Measurements from ENCODE around the gene UNC93A. TPM values are rescaled to one million over a fixed set of nuclear protein-coding genes. Genes with fewer than 3 reads are reported as not detected.

The UNC93A gene
- polyA plus RNA-seq, 1 donor, result 36.4 TPM

DNA sequence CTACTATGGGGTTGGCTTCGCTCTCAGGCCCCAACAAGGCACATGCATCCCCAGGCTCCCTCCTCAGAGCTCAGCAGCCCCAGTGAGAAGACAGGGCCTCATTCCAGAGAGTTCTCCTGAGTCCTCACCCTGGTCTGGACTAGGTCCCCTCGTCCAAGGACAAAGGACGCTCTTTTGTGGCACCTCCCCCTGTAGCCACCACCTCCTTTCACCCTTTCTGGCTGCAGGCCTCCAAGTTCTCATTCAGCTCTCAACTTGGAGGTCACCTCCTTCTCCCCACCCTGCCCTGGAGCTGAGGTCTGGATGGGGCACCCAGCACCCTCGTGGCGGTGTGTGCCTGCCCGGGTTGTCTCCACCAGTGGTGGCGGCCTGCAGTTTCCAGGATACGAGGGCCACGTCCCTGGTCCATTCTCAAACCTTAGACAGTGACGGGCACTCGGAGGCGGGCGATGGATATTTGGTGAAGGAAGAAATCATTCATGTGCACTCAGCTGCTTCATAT lies 2.5 kb downstream of the UNC93A start:
- H3K4me3 ChIP-seq (ENCODE audit: low read length), result no peak overlapping the region
- H3K9me3 ChIP-seq (ENCODE audit: control insufficient read depth, low read depth, low read length), result no peaks in the 10 kb centered on the region
- peaks cover 35% of the 10 kb centered on the region for H3K4me1 ChIP-seq (ENCODE audit: control insufficient read depth, insufficient read depth, low read length)
- WGBS (ENCODE audit: insufficient coverage, low lambda C conversion rate), result no CpG with 5 or more reads among the region's 13 CpGs
- H3K27me3 ChIP-seq (ENCODE audit: control insufficient read depth, insufficient read depth, low read length), result no peaks in the 10 kb centered on the region
- H3K27ac ChIP-seq (ENCODE audit: low read length), result no peak overlapping the region
- peak in 1 of 2 donors; percentile 37 for DNase-seq
- H3K36me3 ChIP-seq (ENCODE audit: control insufficient read depth, insufficient read depth, low read length), result peaks cover 4% of the 10 kb centered on the region

- H3K27ac ChIP-seq (ENCODE audit: low read length), result no peak overlapping the region
- H3K9me3 ChIP-seq (ENCODE audit: control insufficient read depth, low read depth, low read length), result no peaks in the 10 kb centered on the region
- no peaks in the 10 kb centered on the region for H3K27me3 ChIP-seq (ENCODE audit: control insufficient read depth, insufficient read depth, low read length)
- WGBS (ENCODE audit: insufficient coverage, low lambda C conversion rate), result no CpG with 5 or more reads among the region's 12 CpGs
- peaks cover 30% of the 10 kb centered on the region for H3K4me1 ChIP-seq (ENCODE audit: control insufficient read depth, insufficient read depth, low read length)
- no peak for DNase-seq
- no peak overlapping the region for H3K4me3 ChIP-seq (ENCODE audit: low read length)
- peaks cover 4% of the 10 kb centered on the region for H3K36me3 ChIP-seq (ENCODE audit: control insufficient read depth, insufficient read depth, low read length)
Measured at GRCh38 chr6:167294241-167294640, 3.1 kb downstream of the UNC93A start.

DNA sequence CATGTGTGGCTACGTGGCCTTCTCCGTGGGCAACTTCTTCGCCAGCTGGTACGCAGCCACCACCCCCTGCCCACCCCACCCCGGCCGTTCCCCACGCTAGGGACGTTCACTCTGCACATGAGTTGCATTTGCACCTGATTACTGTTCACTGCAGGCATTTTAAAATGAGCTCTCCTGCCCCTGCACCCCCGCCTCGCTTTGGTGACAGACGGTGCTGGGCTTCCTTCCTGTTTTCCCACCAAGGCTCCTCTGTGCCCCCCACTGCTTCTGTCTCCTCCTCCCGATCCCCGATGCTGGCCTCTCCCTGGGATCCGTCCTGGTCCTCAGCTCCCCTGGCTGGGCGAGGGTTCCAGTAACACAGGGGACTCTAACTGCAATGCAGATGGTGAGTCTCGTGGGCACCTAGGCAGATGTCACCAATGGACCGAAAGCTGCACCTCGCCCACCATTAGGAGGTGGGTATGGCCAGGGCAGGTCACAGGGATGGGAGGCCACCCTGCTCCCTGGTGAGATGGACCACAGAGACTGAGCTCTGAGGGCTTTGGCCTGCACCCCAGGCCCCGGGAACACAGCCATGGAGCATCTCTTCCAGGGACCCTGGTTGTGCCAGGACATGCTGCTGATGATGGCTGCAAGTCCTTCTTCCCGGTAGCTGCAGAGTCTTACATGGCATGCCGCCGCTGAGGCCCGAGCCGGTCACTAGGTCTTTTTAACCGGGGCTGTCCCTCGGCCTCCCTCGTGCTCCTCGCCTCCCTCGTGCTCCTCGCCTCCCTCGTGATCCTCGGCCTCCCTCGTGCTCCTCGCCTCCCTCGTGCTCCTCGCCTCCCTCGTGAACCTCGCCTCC lies 3.8 kb downstream of the UNC93A start:
- Histone ChIP-seq H3K4me3 (ENCODE audit: low read length) (no peak overlapping the region), H3K27me3 (ENCODE audit: control insufficient read depth, insufficient read depth, low read length) (no peaks in the 10 kb centered on the region), H3K4me1 (ENCODE audit: control insufficient read depth, insufficient read depth, low read length) (peaks cover 30% of the 10 kb centered on the region), H3K9me3 (ENCODE audit: control insufficient read depth, low read depth, low read length) (no peaks in the 10 kb centered on the region), H3K36me3 (ENCODE audit: control insufficient read depth, insufficient read depth, low read length) (peaks cover 4% of the 10 kb centered on the region), H3K27ac (ENCODE audit: low read length) (no peak overlapping the region)
- WGBS (ENCODE audit: insufficient coverage, low lambda C conversion rate), result 100% methylated on average over 4 of the region's 38 CpGs
- no peak for DNase-seq

- Histone ChIP-seq H3K36me3 (ENCODE audit: control insufficient read depth, insufficient read depth, low read length) (peaks cover 4% of the 10 kb centered on the region), H3K27ac (ENCODE audit: low read length) (no peak overlapping the region), H3K27me3 (ENCODE audit: control insufficient read depth, insufficient read depth, low read length) (no peaks in the 10 kb centered on the region), H3K9me3 (ENCODE audit: control insufficient read depth, low read depth, low read length) (no peaks in the 10 kb centered on the region), H3K4me3 (ENCODE audit: low read length) (no peak overlapping the region), H3K4me1 (ENCODE audit: control insufficient read depth, insufficient read depth, low read length) (peaks cover 23% of the 10 kb centered on the region)
- 98% methylated on average over 17 of the region's 43 CpGs for WGBS (ENCODE audit: insufficient coverage, low lambda C conversion rate)
- no peak for DNase-seq
Measured at GRCh38 chr6:167295495-167296292, 4.6 kb downstream of the UNC93A start.

GRCh38 chr6:167296293-167296690 lies 5.2 kb downstream of the UNC93A start:
- Histone ChIP-seq H3K27me3 (ENCODE audit: control insufficient read depth, insufficient read depth, low read length) (no peaks in the 10 kb centered on the region), H3K36me3 (ENCODE audit: control insufficient read depth, insufficient read depth, low read length) (peaks cover 4% of the 10 kb centered on the region), H3K27ac (ENCODE audit: low read length) (no peak overlapping the region), H3K4me1 (ENCODE audit: control insufficient read depth, insufficient read depth, low read length) (peaks cover 21% of the 10 kb centered on the region), H3K4me3 (ENCODE audit: low read length) (no peak overlapping the region), H3K9me3 (ENCODE audit: control insufficient read depth, low read depth, low read length) (no peaks in the 10 kb centered on the region)
- no CpG with 5 or more reads among the region's 5 CpGs for WGBS (ENCODE audit: insufficient coverage, low lambda C conversion rate)
- DNase-seq, result no peak

GRCh38 chr6:167296902-167297301 lies 5.8 kb downstream of the UNC93A start:
- Histone ChIP-seq H3K27ac (ENCODE audit: low read length) (no peak overlapping the region), H3K27me3 (ENCODE audit: control insufficient read depth, insufficient read depth, low read length) (no peaks in the 10 kb centered on the region), H3K4me1 (ENCODE audit: control insufficient read depth, insufficient read depth, low read length) (peaks cover 16% of the 10 kb centered on the region), H3K36me3 (ENCODE audit: control insufficient read depth, insufficient read depth, low read length) (peaks cover 4% of the 10 kb centered on the region), H3K9me3 (ENCODE audit: control insufficient read depth, low read depth, low read length) (no peaks in the 10 kb centered on the region), H3K4me3 (ENCODE audit: low read length) (no peak overlapping the region)
- DNase-seq, result no peak
- WGBS (ENCODE audit: insufficient coverage, low lambda C conversion rate), result no CpG with 5 or more reads among the region's 7 CpGs

- Histone ChIP-seq H3K9me3 (ENCODE audit: control insufficient read depth, low read depth, low read length) (no peaks in the 10 kb centered on the region), H3K27me3 (ENCODE audit: control insufficient read depth, insufficient read depth, low read length) (no peaks in the 10 kb centered on the region), H3K4me1 (ENCODE audit: control insufficient read depth, insufficient read depth, low read length) (peaks cover 5% of the 10 kb centered on the region), H3K27ac (ENCODE audit: low read length) (no peak overlapping the region), H3K36me3 (ENCODE audit: control insufficient read depth, insufficient read depth, low read length) (peaks cover 4% of the 10 kb centered on the region), H3K4me3 (ENCODE audit: low read length) (no peak overlapping the region)
- WGBS (ENCODE audit: insufficient coverage, low lambda C conversion rate), result no CpG with 5 or more reads among the region's 4 CpGs
- DNase-seq, result no peak
Measured at GRCh38 chr6:167298127-167298526, 7.0 kb downstream of the UNC93A start.

DNA sequence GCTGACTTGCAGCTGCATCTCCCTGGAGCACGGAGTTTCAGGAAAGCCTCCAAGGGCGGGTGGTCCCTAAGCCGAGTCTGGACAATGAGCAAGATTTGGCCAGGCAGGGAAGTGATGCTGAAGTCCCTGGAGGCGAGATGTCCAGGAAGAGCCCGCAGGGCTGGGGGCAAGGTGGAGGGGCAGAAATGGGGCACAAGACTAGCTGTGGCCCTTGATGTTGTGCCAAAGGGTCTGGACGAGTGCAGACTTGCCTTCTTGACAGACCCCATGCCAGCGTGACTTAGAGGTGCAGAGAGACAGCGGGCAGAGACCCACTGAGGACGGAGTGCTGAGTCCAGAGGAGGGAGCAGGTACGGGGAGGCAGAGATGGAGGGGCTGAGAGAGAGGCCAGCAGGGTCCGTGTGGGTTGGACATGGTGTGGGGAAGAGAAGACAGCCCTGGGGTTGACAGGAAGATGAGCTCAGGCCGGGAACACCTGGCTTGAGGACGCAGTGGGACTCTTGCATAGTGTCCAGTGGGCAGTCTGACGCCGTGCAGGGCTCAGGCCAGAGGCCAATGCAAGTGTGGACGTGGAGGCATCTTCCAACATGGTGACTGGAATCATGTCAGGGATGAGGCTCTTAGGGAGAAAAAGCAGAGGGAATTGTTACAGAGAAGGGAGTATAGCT lies 8.7 kb downstream of the UNC93A start:
- Histone ChIP-seq H3K27me3 (ENCODE audit: control insufficient read depth, insufficient read depth, low read length) (no peaks in the 10 kb centered on the region), H3K4me3 (ENCODE audit: low read length) (no peak overlapping the region), H3K36me3 (ENCODE audit: control insufficient read depth, insufficient read depth, low read length) (peaks cover 4% of the 10 kb centered on the region), H3K4me1 (ENCODE audit: control insufficient read depth, insufficient read depth, low read length) (no peaks in the 10 kb centered on the region), H3K27ac (ENCODE audit: low read length) (no peak overlapping the region), H3K9me3 (ENCODE audit: control insufficient read depth, low read depth, low read length) (no peaks in the 10 kb centered on the region)
- WGBS (ENCODE audit: insufficient coverage, low lambda C conversion rate), result no CpG with 5 or more reads among the region's 16 CpGs
- no peak for DNase-seq

- WGBS (ENCODE audit: insufficient coverage, low lambda C conversion rate), result no CpG with 5 or more reads among the region's 9 CpGs
- H3K27ac ChIP-seq (ENCODE audit: low read length), result no peak overlapping the region
- no peak for DNase-seq
Measured at GRCh38 chr6:167300902-167301777, 10.0 kb downstream of the UNC93A start.

More at GRCh38 chr6:167300902-167301777, 10.0 kb downstream of the UNC93A start:
- H3K27me3 ChIP-seq (ENCODE audit: control insufficient read depth, insufficient read depth, low read length), result no peaks in the 10 kb centered on the region
- H3K4me3 ChIP-seq (ENCODE audit: low read length), result no peak overlapping the region
- H3K9me3 ChIP-seq (ENCODE audit: control insufficient read depth, low read depth, low read length), result no peaks in the 10 kb centered on the region
- H3K4me1 ChIP-seq (ENCODE audit: control insufficient read depth, insufficient read depth, low read length), result no peaks in the 10 kb centered on the region
- H3K36me3 ChIP-seq (ENCODE audit: control insufficient read depth, insufficient read depth, low read length), result peaks cover 2% of the 10 kb centered on the region

All from large intestine (tissue), 3 donors.